ENCODE measurements around the gene POLR2H. TPM values are rescaled to one million over a fixed set of nuclear protein-coding genes. Genes with fewer than 3 reads are reported as not detected.
"Not testable (repeated sequence)": the region's sequence is repeated elsewhere in the genome, so short reads cannot be mapped to it uniquely, and the experiment has no call there.

POLR2H gene
- total RNA-seq, 1 experiment from 2014 or later: 133 TPM

DNA sequence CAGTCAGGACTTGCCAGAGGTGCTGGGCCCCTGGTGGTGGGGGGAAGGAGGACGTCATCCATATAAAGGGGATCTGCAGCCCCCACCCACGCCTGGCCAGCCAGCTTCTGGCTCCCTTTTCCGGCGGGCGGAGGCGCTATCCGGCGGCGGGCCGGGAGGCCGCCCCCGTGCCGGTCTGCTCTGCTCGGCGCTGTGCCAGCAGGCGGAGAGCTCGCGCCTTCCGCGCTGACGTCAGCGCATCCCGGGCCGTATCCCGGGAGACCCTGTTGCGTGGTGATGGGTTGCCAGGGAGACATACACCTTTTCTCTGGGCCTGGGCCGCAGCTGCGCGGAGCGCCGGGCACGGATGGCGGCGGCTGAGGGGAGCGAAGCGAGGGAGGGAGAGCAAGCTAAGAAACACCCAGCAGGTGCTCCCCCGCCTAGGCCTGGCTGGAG, 23.0 kb upstream of the POLR2H start:
- DNase-seq (ENCODE audit: low spot score): peak; percentile 86
- H3K27ac Mint-ChIP-seq: peak overlapping the region; percentile 69
- peaks cover 24% of the 10 kb centered on the region for H3K36me3 Mint-ChIP-seq
- H3K4me3 Mint-ChIP-seq: peak overlapping the region; percentile 92
- no peaks in the 10 kb centered on the region for H3K27me3 Mint-ChIP-seq (ENCODE audit: low read depth)
- no peaks in the 10 kb centered on the region for H3K9me3 Mint-ChIP-seq
- peaks cover 40% of the 10 kb centered on the region for H3K4me1 Mint-ChIP-seq
- ChIA-PET CTCF (interaction anchor here (0.8 to 2.5 kb wide), 15 partner anchors 13 to 204 kb away, joined by 3 to 25 read pairs (median 4); partner anchors contain the start of genes CLCN2 and POLR2H), POLR2A (interaction anchor here (0.6 to 1.6 kb wide), 4 partner anchors 9 to 435 kb away, joined by 3 to 13 read pairs (median 4); partner anchors contain the start of genes ABCF3, CLCN2 and POLR2H)
- TF ChIP-seq, protein P1, sequence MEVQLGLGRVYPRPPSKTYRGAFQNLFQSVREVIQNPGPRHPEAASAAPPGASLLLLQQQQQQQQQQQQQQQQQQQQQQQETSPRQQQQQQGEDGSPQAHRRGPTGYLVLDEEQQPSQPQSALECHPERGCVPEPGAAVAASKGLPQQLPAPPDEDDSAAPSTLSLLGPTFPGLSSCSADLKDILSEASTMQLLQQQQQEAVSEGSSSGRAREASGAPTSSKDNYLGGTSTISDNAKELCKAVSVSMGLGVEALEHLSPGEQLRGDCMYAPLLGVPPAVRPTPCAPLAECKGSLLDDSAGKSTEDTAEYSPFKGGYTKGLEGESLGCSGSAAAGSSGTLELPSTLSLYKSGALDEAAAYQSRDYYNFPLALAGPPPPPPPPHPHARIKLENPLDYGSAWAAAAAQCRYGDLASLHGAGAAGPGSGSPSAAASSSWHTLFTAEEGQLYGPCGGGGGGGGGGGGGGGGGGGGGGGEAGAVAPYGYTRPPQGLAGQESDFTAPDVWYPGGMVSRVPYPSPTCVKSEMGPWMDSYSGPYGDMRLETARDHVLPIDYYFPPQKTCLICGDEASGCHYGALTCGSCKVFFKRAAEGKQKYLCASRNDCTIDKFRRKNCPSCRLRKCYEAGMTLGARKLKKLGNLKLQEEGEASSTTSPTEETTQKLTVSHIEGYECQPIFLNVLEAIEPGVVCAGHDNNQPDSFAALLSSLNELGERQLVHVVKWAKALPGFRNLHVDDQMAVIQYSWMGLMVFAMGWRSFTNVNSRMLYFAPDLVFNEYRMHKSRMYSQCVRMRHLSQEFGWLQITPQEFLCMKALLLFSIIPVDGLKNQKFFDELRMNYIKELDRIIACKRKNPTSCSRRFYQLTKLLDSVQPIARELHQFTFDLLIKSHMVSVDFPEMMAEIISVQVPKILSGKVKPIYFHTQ (CRISPR knock-in tag; IDR thresholded peaks at IDR 0.05): no peak
- TF ChIP-seq IRF2 (CRISPR knock-in tag; IDR thresholded peaks at IDR 0.05; ENCODE audit: borderline replicate concordance, low read depth) (no peak), ELF4 (CRISPR knock-in tag; IDR thresholded peaks at IDR 0.05; ENCODE audit: low read depth) (no peak), ZNF423 (CRISPR knock-in tag; IDR thresholded peaks at IDR 0.05) (0 out of 2 replicates have a peak, but pooled peaks have one; percentile 4), CREM (CRISPR knock-in tag; IDR thresholded peaks at IDR 0.05) (peak; percentile 68; the same call in 1 of the 2 replicates), RELA (CRISPR knock-in tag; IDR thresholded peaks at IDR 0.05; ENCODE audit: borderline replicate concordance) (no peak), NR3C1 (CRISPR knock-in tag; conservative IDR thresholded peaks at IDR 0.05; ENCODE audit: low read depth) (no peak)
- TF ChIP-seq, protein P2, sequence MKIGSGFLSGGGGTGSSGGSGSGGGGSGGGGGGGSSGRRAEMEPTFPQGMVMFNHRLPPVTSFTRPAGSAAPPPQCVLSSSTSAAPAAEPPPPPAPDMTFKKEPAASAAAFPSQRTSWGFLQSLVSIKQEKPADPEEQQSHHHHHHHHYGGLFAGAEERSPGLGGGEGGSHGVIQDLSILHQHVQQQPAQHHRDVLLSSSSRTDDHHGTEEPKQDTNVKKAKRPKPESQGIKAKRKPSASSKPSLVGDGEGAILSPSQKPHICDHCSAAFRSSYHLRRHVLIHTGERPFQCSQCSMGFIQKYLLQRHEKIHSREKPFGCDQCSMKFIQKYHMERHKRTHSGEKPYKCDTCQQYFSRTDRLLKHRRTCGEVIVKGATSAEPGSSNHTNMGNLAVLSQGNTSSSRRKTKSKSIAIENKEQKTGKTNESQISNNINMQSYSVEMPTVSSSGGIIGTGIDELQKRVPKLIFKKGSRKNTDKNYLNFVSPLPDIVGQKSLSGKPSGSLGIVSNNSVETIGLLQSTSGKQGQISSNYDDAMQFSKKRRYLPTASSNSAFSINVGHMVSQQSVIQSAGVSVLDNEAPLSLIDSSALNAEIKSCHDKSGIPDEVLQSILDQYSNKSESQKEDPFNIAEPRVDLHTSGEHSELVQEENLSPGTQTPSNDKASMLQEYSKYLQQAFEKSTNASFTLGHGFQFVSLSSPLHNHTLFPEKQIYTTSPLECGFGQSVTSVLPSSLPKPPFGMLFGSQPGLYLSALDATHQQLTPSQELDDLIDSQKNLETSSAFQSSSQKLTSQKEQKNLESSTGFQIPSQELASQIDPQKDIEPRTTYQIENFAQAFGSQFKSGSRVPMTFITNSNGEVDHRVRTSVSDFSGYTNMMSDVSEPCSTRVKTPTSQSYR (CRISPR knock-in tag; IDR thresholded peaks at IDR 0.05): 0 out of 2 replicates have a peak, but pooled peaks have one; percentile 16
- TF ChIP-seq, protein P3, sequence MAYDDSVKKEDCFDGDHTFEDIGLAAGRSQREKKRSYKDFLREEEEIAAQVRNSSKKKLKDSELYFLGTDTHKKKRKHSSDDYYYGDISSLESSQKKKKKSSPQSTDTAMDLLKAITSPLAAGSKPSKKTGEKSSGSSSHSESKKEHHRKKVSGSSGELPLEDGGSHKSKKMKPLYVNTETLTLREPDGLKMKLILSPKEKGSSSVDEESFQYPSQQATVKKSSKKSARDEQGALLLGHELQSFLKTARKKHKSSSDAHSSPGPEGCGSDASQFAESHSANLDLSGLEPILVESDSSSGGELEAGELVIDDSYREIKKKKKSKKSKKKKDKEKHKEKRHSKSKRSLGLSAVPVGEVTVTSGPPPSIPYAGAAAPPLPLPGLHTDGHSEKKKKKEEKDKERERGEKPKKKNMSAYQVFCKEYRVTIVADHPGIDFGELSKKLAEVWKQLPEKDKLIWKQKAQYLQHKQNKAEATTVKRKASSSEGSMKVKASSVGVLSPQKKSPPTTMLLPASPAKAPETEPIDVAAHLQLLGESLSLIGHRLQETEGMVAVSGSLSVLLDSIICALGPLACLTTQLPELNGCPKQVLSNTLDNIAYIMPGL (CRISPR knock-in tag; IDR thresholded peaks at IDR 0.05): 0 out of 2 replicates have a peak, but pooled peaks have one; percentile 37
- peak; percentile 56 for ATAC-seq

DNA sequence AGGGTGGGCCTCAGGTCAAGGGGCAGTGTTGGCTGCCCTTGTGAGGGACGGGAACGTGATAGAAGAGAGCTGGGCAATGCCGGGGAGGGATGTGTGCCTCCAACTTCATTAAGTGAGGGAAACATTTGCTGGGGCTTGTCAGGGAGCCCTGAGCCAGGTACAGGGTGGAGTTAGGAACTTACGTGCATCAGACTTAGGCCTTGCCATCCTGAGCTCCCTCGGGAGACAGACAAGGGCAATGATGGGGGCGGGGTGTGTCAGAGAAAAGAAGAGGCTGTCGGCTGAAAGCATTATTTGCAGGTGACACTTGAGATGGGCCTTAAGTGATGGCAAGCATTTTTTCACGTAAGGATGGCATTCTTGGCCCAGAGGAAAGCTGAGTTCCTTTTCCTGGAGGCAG, 22.5 kb upstream of the POLR2H start:
- ATAC-seq: no peak
- no peak for DNase-seq (ENCODE audit: low spot score)
- TF ChIP-seq ZNF219 (CRISPR knock-in tag; IDR thresholded peaks at IDR 0.05; ENCODE audit: borderline replicate concordance) (no peak), SOX15 (CRISPR knock-in tag; IDR thresholded peaks at IDR 0.05) (no peak)
- Mint-ChIP-seq H3K4me3 (peak overlapping the region; percentile 92), H3K4me1 (peaks cover 40% of the 10 kb centered on the region), H3K27me3 (ENCODE audit: low read depth) (no peaks in the 10 kb centered on the region), H3K27ac (no peak overlapping the region), H3K36me3 (peaks cover 20% of the 10 kb centered on the region), H3K9me3 (no peaks in the 10 kb centered on the region)
- ChIA-PET CTCF (interaction anchor here (0.8 to 2.5 kb wide), 14 partner anchors 12 to 203 kb away, joined by 3 to 25 read pairs (median 4); partner anchors contain the start of genes CLCN2 and POLR2H), POLR2A (interaction anchor here (0.6 to 1.6 kb wide), 4 partner anchors 9 to 434 kb away, joined by 3 to 13 read pairs (median 4); partner anchors contain the start of genes ABCF3, CLCN2 and POLR2H)

DNA sequence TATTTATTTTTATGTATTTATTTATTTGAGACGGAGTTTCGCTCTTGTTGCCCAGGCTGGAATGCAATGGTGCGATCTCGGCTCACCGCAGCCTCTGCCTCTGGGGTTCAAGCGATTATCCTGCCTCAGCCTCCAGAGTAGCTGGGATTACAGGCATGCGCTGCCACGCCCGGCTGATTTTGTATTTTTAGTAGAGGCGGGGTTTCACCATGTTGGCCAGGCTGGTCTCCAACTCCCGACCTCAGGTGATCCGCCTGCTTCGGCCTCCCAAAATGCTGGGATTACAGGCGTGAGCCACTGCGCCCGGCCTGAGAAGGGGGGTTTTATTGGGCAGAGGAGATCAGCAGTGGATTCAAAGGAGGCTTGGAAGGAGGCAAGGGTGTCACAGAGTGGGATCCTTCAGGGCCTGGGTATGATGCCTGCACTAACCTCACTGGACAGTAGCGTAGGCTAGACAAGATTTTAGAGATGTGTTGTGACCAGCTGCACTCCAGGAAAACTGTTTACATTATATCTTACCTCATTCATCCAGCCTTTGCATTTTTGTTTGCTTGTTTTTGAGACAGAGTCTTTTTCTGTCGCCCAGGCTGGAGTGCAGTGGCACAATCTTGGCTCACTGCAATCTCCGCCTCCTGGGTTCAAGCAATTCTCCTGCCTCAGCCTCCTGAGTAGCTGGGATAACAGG, 21.9 kb upstream of the POLR2H start:
- not testable (repeated sequence) for H3K4me3 Mint-ChIP-seq; DNase-seq (ENCODE audit: low spot score); H3K27me3 Mint-ChIP-seq (ENCODE audit: low read depth); ATAC-seq; H3K9me3 Mint-ChIP-seq; H3K27ac Mint-ChIP-seq
- Mint-ChIP-seq H3K4me1 (peaks cover 40% of the 10 kb centered on the region), H3K36me3 (peaks cover 16% of the 10 kb centered on the region; the same call in 1 of the 2 replicates)
- CTCF ChIA-PET: interaction anchor here (1.2 to 2.5 kb wide), 4 partner anchors 15 to 174 kb away, joined by 3 to 25 read pairs (median 13); no protein-coding TSS in a partner anchor
- POLR2A ChIA-PET: interaction anchor here (1.2 kb wide), 1 partner anchor 8 kb away, joined by 5 read pairs; no protein-coding TSS in a partner anchor

Data from WTC11 (cell line).